ENCODE results near the gene SOCS7. TPM values are rescaled to one million over a fixed set of nuclear protein-coding genes. Genes with fewer than 3 reads are reported as not detected.

The SOCS7 gene
- total and polyA plus RNA-seq, 2 donors, result 9.2 to 18.0 TPM

- H3K27ac ChIP-seq (ENCODE audit: low read depth), result no peak overlapping the region
- no peaks in the 10 kb centered on the region for H3K36me3 ChIP-seq (ENCODE audit: insufficient read depth)
- H3K4me1 ChIP-seq (ENCODE audit: insufficient read depth), result no peaks in the 10 kb centered on the region
- H3K4me3 ChIP-seq (ENCODE audit: low read depth, low read length), result no peak overlapping the region
- 40% methylated on average over 22 of the region's 22 CpGs for WGBS
- DNase-seq (ENCODE audit: extremely low spot score), result no peak
Observed at GRCh38 chr17:38415250-38416194, 63.9 kb downstream of the SOCS7 start.

- no peaks in the 10 kb centered on the region for H3K36me3 ChIP-seq (ENCODE audit: insufficient read depth)
- WGBS, result 51% methylated on average over 1 of the region's 1 CpG
- no peak for DNase-seq (ENCODE audit: extremely low spot score)
- no peak overlapping the region for H3K4me3 ChIP-seq (ENCODE audit: low read depth, low read length)
- H3K4me1 ChIP-seq (ENCODE audit: insufficient read depth), result no peaks in the 10 kb centered on the region
- H3K27ac ChIP-seq (ENCODE audit: low read depth), result no peak overlapping the region
Observed at GRCh38 chr17:38416840-38417209, 65.2 kb downstream of the SOCS7 start.

GRCh38 chr17:38417210-38417951, 65.7 kb downstream of the SOCS7 start:
- DNase-seq (ENCODE audit: extremely low spot score), result no peak
- H3K36me3 ChIP-seq (ENCODE audit: insufficient read depth), result no peaks in the 10 kb centered on the region
- no peaks in the 10 kb centered on the region for H3K4me1 ChIP-seq (ENCODE audit: insufficient read depth)
- 80% methylated on average over 11 of the region's 11 CpGs for WGBS
- no peak overlapping the region for H3K4me3 ChIP-seq (ENCODE audit: low read depth, low read length)
- H3K27ac ChIP-seq (ENCODE audit: low read depth), result no peak overlapping the region

- WGBS, result 88% methylated on average over 7 of the region's 7 CpGs
- H3K4me1 ChIP-seq (ENCODE audit: insufficient read depth), result no peaks in the 10 kb centered on the region
- DNase-seq (ENCODE audit: extremely low spot score), result no peak
- no peak overlapping the region for H3K4me3 ChIP-seq (ENCODE audit: low read depth, low read length)
- no peak overlapping the region for H3K27ac ChIP-seq (ENCODE audit: low read depth)
- H3K36me3 ChIP-seq (ENCODE audit: insufficient read depth), result no peaks in the 10 kb centered on the region
Observed at GRCh38 chr17:38418062-38418692, 66.5 kb downstream of the SOCS7 start.

GRCh38 chr17:38418693-38419507, 67.3 kb downstream of the SOCS7 start:
- DNase-seq (ENCODE audit: extremely low spot score), result no peak
- WGBS, result 4% methylated on average over 77 of the region's 78 CpGs
- Histone ChIP-seq H3K4me1 (ENCODE audit: insufficient read depth) (no peaks in the 10 kb centered on the region), H3K36me3 (ENCODE audit: insufficient read depth) (no peaks in the 10 kb centered on the region), H3K27ac (ENCODE audit: low read depth) (no peak overlapping the region), H3K4me3 (ENCODE audit: low read depth, low read length) (peak overlapping the region; percentile 37)

GRCh38 chr17:38419508-38419981, 67.9 kb downstream of the SOCS7 start:
- peak overlapping the region; percentile 37 for H3K4me3 ChIP-seq (ENCODE audit: low read depth, low read length)
- no peak overlapping the region for H3K27ac ChIP-seq (ENCODE audit: low read depth)
- no peaks in the 10 kb centered on the region for H3K4me1 ChIP-seq (ENCODE audit: insufficient read depth)
- WGBS, result 11% methylated on average over 10 of the region's 10 CpGs
- no peak for DNase-seq (ENCODE audit: extremely low spot score)
- no peaks in the 10 kb centered on the region for H3K36me3 ChIP-seq (ENCODE audit: insufficient read depth)

GRCh38 chr17:38420518-38420917, 68.9 kb downstream of the SOCS7 start:
- no peak overlapping the region for H3K27ac ChIP-seq (ENCODE audit: low read depth)
- whole genome bisulfite sequencing, result 67% methylated on average over 6 of the region's 6 CpGs
- H3K4me1 ChIP-seq (ENCODE audit: insufficient read depth), result no peaks in the 10 kb centered on the region
- no peaks in the 10 kb centered on the region for H3K36me3 ChIP-seq (ENCODE audit: insufficient read depth)
- DNase-seq (ENCODE audit: extremely low spot score), result no peak
- H3K4me3 ChIP-seq (ENCODE audit: low read depth, low read length), result no peak overlapping the region

GRCh38 chr17:38421171-38421841, 69.7 kb downstream of the SOCS7 start:
- H3K4me1 ChIP-seq (ENCODE audit: insufficient read depth), result no peaks in the 10 kb centered on the region
- H3K4me3 ChIP-seq (ENCODE audit: low read depth, low read length), result no peak overlapping the region
- H3K36me3 ChIP-seq (ENCODE audit: insufficient read depth), result no peaks in the 10 kb centered on the region
- WGBS, result 8% methylated on average over 14 of the region's 14 CpGs
- DNase-seq (ENCODE audit: extremely low spot score), result peak; percentile 66
- no peak overlapping the region for H3K27ac ChIP-seq (ENCODE audit: low read depth)

GRCh38 chr17:38421871-38422827, 70.5 kb downstream of the SOCS7 start:
- Histone ChIP-seq H3K4me1 (ENCODE audit: insufficient read depth) (no peaks in the 10 kb centered on the region), H3K36me3 (ENCODE audit: insufficient read depth) (no peaks in the 10 kb centered on the region), H3K27ac (ENCODE audit: low read depth) (no peak overlapping the region), H3K4me3 (ENCODE audit: low read depth, low read length) (no peak overlapping the region)
- DNase-seq (ENCODE audit: extremely low spot score), result no peak
- 44% methylated on average over 17 of the region's 17 CpGs for WGBS

- Histone ChIP-seq H3K4me1 (ENCODE audit: insufficient read depth) (no peaks in the 10 kb centered on the region), H3K27ac (ENCODE audit: low read depth) (no peak overlapping the region)
Observed at GRCh38 chr17:38424297-38424972, 72.8 kb downstream of the SOCS7 start.

GRCh38 chr17:38425031-38425430, 73.4 kb downstream of the SOCS7 start:
- WGBS, result 71% methylated on average over 13 of the region's 13 CpGs
- H3K4me3 ChIP-seq (ENCODE audit: low read depth, low read length), result no peak overlapping the region
- H3K36me3 ChIP-seq (ENCODE audit: insufficient read depth), result no peaks in the 10 kb centered on the region
- H3K27ac ChIP-seq (ENCODE audit: low read depth), result no peak overlapping the region
- no peaks in the 10 kb centered on the region for H3K4me1 ChIP-seq (ENCODE audit: insufficient read depth)
- DNase-seq (ENCODE audit: extremely low spot score), result no peak

More at GRCh38 chr17:38424297-38424972, 72.8 kb downstream of the SOCS7 start:
- WGBS, result 75% methylated on average over 6 of the region's 6 CpGs
- no peak overlapping the region for H3K4me3 ChIP-seq (ENCODE audit: low read depth, low read length)
- H3K36me3 ChIP-seq (ENCODE audit: insufficient read depth), result no peaks in the 10 kb centered on the region
- no peak for DNase-seq (ENCODE audit: extremely low spot score)

All from urinary bladder (tissue), 4 donors.